ENCODE data around the gene WDR91.

Gene WDR91

DNA sequence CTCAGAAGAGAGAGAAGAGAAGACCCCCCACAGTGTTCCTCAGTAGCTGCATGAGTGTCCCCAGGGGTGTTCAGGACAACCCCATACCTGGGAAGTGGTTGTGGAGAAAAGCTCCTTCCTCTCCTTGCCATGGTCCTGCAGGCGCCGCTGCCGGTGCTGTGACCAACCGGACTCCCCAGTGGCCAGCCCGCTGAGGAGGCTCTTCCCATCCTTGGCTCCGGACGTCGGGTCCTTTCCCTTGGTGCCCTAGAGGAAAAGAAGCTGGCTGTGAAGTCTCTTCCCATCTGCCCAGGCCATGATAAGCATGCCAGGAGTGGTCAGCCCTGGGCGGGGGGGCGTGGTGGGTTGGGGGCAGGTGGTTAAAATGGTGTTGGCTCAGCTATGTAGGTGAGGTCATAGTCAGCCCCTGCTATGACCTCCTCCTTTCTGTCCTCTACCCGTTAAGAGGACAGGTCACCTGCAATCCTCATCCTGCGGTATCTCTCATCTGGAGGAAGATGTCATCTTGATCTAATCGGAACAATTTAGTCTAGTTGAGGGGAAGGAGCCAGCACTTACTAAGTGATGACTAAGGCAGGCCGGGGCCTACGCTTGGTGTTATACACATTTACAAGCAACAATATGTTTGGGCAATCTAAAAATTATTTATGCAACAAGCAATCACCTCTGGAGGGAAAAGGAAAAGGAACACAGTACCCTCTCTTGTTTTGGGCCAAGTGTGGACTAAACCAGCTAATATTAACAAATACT, 13.2 kb downstream of the WDR91 start:
- FAIRE-seq: no peak

DNA sequence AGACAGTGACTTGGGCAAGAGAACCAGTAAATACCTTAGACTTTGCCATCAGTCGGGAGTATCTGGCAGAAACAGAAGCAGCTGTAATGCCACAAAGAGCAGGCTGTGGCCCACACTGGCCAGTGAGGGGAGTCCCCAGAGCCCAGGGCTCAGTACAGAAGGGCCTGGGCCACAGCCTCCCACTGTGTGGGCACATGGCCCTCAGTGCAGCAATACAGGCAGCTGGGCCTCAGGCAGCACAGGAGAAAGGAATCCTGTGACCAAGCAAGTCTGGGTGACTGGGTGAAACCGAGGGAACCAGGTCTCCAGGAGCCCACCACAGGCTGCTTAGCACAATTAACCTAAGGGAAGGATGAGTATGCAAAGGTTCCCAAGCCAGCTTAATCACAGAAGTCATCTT, 14.0 kb downstream of the WDR91 start:
- no peak for FAIRE-seq

DNA sequence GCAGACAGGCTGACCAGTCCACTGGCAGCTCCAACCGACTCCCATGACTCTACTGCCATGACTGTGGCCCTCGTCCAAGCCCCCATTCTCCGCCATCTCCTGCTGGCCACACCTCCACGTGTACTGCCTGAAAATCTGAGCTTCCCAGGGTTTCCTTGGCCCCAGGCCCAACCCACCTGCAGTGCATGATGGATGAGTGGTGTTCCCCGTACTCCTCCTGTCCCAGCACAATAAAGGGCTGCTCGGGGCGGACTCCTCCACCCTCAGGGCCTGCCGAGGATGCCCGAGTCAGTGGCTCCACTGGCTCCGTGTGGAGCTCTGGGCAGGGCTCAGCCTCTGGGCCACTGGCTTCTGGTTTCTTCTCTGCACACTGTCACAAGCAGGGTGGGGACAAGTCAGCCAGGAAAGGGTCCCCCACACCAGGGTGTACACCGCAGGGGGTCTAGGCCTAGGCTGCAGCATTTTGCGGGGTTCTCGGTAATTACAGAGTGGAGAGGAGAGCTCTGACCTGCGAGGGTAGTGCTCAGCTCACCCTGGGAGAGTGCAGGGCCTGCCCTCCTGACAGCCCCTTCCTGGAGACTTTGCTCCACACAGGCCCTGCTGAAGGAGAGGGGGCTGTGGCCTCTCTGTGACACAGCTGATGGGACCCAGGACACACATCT, 15.2 kb downstream of the WDR91 start:
- no peak for FAIRE-seq

DNA sequence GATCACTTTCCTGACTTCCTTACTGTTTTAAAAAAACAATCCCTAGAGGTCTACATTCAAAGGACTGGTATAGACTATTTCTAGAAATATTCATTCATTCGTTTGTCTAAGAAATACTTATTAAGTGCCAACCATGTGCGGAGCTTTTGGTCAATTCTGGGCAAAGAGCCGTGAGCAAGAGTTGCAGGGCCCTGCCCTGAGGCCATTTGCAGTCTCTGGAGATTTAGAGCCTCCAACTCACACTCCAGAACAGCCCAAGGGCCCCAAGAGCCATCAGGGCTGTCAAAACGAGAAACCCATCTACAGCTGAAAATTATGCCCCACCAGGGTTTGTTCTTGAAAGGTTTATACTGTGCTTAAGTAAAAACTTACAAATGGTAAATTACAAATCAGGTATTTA, 16.2 kb downstream of the WDR91 start:
- no peak for FAIRE-seq

DNA sequence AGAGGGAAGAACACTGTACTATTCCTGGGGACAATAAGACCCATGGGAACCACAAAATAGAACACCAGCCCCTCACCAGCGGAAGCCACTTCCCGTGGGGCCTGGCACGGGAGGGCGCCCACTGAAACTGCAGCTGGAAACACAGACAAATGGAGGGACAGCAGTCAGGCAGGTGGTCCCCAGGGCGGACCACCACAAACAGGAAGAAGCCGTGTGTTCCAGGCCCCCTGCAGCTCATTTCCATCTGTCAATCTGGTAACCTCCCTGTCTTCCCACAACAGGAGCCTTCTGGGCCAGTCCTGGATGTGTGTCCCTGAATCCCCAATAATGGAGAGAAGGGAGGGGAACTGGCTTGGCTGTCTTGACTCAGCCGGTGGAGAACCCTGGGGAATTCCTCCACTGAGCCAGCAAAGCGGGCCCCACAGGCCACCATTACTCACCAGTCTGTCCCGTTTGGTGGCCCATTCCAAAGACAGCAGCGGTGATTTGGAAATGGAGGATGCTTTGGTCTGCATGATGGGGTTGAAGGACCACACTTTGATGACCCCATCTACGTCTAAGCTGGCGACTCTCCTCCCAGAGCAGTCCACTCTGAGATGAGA, 16.7 kb downstream of the WDR91 start:
- no peak for FAIRE-seq

DNA sequence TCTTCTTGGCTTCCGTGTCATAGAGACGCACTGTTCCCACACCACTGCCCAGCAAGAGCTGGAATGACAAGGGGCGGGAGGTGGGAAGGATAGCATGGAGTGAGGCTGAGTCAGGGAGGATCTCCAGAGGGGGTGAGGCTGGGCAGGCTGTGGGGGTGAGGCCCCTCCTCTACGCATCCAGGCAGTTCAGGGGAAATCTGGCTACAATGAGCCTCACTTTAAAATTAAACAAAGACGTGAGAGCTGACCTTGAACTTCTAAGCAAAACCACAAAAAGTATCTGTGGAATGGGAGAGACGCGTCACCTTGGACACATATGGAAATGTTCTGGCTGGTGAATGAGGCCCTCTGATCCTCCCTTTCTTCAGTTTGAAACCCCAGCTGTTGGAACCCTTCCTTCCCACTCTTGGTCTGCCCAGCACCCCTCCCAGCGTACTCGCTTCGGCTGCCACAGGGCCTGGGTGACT, 17.7 kb downstream of the WDR91 start:
- FAIRE-seq: no peak

DNA sequence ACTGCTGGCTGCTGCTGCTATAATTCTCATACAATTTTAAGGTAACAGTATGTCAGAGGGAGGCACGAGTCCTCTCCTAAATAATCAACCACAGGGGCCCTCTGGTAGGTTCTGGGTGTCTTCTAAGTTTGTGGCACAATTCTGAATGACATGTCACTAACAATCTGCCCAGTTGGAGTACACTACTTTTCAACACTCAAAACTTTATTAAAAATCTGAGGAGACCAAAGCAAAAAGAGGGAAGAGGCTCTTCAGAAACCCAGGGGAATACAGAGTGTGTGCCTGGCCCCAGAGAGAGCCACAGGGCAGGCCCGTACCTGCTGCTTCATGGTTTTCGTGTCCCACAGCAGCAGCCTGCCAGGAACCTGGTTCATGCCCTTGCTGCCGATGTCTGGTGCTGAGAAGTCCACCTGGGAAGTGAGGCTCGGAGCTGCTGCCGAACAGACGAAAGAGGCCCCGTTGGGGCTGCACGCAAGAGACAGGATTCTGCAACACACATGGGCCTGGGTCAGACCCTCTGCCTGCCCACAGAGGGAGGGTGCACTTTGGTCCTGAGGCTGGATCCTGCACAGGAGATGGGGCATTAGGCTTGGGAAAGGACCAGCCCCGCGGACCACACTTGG, 18.3 kb downstream of the WDR91 start:
- FAIRE-seq: no peak

DNA sequence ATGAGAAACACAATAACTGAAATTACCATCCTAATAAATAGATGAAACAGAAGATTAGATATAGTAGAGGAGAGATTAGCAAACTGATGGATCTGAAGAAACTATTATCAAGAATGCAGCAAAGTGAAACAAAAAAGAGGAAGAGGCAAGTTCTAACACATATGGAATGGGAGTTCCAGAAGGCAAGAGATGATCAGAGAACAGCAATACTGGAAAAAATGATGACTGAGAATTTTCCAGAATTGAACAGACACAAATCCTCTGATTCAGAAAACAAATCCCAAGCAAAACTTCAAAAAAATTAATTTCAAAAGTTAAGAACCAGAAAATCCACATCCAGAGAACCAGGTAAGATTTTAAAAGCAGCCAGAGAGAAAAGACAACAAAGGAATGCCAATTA, 20.6 kb downstream of the WDR91 start:
- FAIRE-seq: no peak

DNA sequence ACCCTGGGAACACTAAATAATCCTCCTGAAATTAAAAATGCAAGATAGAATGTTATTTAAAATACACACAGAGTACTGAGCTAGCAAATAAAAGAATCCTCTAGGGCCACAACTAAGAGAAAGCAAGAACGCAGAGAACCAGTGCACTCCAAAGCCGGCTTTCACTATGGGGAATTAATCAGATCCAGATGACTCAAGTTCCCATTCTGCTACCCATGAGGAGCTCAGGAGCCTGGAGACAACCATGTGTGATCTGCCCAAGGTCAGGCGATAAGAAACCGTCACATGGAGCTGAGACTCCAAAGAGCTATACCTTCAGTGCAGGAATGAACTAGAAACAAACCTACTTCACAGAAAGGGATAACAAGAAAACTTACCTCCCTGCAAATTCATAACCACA, 21.4 kb downstream of the WDR91 start:
- no peak for FAIRE-seq

DNA sequence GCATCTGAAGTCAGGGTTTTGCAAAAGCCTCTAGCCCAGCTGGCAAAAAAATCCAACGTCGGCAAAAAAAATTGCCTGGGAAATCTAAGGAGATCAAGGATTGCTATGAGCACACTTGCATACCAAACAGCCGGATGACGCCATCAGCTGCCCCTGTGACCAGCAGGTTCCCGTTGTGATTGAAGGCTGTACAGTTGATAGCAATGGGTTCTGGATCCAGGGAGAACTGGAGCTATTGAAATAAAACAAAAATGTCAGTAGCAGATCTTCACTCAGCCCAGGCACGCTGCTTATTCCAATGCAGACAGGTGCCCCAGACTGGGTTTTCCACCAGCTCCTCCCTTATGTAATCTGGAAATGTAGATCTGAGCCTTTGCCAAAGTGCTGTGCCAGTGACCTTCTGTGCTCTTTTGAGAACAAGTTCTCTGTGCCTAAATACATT, 22.1 kb downstream of the WDR91 start:
- FAIRE-seq: no peak

DNA sequence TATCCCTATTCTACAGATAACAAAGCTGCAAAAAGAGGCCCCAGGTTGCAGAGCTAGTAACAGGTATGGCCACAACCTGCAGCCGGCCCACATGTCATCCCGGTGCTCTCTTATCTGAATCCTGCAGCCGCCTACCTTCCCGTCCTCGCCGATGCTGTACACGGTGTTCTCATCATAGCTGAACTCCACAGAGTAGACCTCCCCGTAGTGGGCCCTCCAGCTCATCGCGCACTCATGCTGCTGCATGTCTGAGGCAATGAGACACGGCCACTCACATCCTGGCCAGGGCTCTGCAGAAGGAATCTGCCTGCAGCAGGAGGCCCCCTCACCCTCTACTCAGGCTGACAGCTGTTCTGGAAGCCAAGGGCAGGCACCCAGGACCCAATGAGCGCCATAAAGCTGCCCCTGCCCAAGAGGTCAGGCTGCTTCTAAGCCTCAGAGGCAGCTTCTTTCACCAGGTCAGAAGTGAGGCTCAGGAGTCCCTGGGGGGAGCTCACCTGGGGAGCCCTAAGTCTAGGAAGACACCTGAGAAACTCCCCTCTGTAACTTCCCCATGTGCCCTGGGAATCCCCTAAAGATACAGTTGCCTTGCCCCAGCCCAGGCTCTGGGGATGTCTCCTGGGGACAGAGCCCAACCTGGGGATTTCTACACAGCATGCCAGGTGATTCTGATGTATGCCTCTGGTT, 22.9 kb downstream of the WDR91 start:
- FAIRE-seq: no peak

DNA sequence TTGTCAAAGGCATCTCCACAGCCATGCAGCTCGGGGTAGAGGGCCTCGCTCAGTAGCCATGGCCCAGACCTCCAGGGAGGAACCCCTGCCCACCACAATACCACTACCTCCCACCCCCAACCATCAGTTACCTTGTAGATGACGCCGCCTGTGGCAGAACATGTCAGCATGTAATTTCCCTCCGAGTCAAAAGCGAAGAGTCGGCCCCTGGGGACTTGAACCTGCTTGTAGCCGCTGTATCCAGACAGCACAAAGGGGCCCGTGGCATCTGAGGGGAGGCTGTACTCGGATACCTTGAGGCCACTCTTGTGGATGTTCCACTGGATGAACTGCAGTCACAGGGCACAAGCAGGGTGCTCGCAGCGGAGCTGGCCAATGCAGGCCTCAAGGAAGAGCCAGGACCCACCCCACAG, 24.5 kb downstream of the WDR91 start:
- FAIRE-seq: no peak

DNA sequence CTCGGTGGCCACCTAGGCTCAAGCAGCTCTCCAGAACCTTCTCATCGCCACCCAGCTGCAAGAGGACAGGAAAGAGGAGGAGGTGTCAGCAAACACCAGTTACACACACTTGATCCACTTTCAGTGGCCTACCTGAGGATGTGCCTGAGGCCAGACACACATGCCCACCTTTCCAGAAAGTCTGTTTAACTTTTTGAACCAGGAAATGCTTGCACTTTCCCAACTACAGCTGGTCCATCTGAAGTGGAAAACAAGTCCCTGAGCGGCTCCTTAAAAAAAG, 25.1 kb downstream of the WDR91 start:
- FAIRE-seq: no peak

DNA sequence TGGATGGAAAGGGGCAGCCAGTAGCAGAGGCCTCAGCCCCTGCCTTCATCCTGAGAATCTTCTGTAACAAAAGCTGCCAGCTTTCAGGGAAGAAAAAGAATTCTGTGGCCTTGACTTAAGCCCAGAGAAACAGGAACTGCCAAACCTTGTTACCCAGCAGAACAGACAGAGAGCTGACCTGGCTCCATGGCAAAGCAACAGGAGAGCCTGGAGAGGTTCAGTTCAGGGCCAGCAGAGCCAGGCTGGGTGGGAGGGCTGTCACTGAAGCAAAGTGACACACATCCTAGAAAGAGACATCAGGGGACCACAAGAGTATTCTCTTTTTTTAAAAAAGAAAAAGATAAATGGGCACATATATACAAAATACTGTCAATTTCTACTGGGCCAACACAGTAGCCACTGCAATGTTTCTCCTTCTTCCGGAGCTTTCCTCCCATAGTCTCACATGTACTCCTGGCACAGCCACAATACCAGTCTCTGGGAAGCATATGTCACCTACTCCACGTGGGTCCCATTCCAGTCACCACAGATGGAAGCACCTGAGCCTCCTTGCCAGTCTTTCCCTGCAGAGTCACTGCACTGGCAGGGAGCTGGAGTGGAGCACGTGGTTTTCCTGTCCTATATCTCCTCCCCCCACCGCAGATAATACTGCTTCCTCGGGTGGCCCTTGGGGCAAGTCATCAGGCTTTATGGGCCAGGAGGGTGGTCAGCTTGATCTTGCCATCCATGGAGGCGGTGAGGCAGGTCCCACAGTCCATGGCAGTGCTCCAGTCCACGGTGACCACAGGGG, 25.7 kb downstream of the WDR91 start:
- FAIRE-seq: no peak

DNA sequence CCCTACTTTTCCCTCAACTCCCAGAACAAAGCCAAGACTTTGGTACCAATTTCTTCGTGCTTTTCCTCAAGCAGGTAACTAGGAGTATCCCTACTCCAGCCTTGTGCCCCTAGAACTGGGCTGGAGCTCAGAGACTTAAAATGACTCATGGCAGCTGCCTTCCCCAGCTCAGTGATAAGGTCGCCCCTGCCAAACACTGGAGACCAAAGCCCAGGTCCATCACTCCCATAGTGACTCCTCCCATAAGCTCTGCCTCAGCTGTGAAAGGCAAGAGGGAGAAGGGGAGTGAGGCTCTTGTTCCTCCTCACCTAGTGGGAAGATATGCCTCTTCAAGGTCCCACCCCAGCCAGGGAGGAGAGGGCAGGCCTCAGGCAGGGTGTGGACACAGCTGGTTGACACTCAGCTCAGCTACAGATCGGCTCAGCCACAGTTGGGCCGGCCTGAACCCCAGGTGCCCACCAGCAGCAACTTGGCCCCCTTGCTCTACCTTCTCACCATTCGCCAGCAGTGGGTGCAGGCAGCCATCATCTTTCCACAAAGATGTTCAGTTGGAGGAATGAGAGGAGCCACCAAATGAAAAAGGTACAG, 27.0 kb downstream of the WDR91 start:
- FAIRE-seq: no peak

DNA sequence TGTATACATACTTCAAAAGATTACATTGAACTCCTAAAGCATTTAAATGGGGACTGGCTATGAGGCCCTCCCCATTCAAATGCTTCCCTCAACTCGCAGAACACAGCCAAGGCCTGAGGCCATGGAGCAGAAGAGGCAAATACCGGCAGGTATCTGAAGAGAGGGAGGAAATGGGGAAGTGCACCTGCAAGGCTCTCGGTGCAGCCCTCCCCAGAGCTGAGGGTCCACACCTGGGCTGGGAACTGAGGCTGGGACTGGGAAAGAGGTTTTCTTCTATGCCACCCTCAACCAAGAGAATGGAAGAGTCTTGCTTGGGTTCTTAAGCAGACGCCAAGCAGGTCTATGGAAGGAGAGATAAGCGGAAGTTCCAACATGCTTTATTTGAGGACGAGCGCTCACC, 27.8 kb downstream of the WDR91 start:
- no peak for FAIRE-seq

DNA sequence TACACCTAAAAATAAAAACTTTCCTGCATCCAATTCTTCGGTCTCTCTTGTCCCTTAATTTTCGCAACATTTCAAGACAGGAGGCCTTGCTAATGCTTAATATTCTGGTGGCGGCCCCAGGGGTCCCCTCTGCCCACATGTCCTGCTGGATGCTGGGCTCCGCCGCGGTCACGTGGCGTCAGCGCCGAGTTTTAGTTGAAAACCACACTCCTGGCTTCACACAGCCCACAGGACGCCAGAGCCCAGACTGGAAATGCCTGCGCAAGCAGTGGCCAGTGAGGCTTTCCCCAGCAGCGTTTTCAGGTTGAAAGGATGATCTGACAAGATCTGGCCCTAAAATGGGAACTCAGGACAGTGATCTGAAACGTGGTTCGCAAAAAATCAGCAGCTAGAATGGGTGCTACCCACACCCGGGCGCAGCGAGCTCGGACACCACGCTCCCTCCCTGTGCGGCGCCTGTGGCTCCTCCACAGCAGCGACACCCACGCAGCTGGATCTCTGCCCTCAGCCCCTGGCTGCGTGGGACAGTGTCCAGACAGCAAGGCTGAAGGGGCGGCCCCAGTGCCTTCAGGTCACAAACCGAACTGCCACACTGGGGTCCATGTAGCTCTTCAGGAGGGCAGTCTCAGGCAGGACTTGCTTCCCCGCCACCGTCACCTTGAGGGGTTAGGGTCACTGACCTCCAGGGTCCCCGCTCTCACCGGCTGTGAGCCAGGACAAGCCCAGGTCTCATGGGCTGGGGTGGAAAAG, 29.2 kb downstream of the WDR91 start:
- FAIRE-seq: no peak

DNA sequence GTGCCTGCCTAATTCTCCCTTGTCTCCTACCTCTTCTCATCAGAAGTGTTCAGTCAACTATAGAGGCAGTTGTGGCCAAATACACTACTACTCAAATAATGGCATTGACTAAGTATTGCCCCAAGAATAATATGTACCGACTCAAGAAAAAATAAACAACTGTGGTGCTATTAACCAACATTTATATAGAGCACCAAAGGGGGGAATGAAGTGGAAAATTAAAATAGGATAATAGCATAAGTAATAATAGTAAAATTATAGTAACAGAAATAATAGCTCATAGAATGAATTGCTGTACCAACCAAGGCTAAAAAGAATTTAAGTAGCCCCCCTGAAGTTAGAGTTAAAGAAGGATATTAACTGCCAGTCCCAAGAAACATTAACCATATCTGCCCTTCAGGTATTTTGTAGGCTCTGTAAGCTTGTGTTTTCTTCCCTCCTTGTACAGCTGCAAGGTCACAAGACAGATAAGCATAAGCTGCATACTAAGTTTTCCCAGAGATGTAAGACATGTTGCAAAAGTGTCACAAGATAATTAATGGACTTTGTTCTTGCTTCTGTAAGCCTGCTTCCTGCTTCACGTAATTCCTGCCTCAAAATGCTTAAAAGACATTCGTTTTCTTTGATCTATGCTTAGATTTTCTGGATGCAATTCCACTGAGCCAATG, 29.9 kb downstream of the WDR91 start:
- FAIRE-seq: no peak

DNA sequence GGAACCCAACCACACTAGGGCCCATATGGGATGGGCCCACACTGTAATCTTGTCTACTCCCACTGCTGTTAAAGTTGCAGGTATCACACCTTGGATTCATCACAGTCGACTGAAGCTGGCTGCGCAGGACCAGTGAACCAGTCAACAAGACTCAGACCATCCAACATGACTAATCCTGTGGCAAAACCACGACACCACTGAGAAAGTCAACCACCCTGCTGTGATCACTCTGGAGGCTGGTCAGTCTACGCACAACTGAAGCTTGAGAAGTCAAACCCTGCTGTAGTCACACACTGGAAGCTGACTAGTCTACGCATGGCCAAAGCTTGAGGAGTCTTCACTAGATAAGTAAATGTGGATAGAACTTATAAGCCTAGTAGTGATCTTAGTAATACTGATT, 31.2 kb downstream of the WDR91 start:
- no peak for FAIRE-seq

DNA sequence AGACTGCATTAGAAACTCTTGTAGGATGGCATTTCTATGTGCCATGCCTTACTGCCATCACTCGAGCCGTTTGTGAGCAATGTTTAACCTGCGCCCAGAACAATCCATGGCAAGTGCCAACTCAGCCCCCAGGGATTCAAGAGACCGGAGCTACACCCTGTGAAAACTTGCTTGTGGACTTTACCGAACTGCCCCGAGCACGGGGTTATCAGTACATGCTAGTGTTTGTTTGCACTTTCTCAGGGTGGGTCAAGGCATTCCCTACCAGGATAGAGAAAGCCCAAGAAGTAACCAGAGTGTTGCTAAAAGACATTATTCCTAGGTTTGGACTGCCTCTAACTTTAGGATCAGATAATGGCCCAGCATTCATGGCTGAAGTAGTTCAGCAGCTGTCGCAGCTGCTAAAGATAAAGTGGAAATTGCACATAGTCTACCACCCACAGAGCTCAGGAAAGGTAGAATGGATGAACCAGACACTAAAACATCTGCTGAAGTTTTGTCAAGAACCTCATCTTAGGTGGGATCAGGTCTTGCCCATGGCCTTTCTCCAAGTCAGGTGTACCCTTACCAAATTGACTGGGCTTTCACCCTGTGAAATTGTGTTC, 31.9 kb downstream of the WDR91 start:
- no peak for FAIRE-seq
